ENCODE data around the gene C2CD4C. TPM values are rescaled to one million over a fixed set of nuclear protein-coding genes. Genes with fewer than 3 reads are reported as not detected.
"Not testable (repeated sequence)": the region's sequence is repeated elsewhere in the genome, so short reads cannot be mapped to it uniquely, and the experiment has no call there.

Gene C2CD4C
- total RNA-seq, 4 donors from 2014 or later, result 0.81 to 3.1 (median 2.1) TPM

DNA sequence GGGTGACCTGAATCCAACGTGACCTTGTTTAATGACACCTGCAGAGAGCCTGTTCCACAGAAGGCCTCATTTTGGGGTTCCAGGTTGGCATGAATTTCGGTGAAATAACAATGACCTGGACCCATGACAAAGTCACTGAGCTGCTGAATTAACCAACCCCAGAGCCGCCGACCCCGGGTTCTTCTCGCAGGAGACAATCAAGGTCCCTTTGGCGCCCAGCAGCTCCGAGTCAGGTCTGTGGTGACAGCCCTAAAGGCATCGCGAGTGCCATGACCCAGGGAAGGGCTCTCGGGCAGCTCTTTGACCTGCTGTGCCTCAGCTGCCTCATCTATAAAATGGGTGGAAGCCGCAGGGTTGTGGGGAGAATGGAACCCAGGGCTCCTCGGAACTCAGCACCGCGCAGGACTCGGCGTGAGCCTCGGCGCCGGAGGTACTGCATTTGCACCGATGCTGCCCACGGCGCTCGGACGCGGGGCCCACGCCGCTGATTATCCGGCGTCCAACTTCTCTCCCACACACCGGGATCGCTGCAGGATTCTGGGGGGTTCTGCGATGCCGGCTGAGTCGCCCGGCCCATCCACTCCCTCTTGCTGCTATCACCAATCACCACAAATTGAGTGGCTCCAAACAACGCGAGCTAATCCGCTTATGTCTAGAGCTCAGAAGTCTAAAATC lies 46.2 kb upstream of the C2CD4C start:
- WGBS, 2 donors, result 95 to 97% methylated on average over 39 of the region's 39 CpGs
- no peak for DNase-seq (ENCODE audit: low spot score in 2 of 2)
- intact Hi-C loops (cut with DNase I; ENCODE audit: low total_unique reads), result no loop called here
- TF ChIP-seq POLR2A (IDR thresholded peaks at IDR 0.05), result no peak
- TF ChIP-seq, protein P1, sequence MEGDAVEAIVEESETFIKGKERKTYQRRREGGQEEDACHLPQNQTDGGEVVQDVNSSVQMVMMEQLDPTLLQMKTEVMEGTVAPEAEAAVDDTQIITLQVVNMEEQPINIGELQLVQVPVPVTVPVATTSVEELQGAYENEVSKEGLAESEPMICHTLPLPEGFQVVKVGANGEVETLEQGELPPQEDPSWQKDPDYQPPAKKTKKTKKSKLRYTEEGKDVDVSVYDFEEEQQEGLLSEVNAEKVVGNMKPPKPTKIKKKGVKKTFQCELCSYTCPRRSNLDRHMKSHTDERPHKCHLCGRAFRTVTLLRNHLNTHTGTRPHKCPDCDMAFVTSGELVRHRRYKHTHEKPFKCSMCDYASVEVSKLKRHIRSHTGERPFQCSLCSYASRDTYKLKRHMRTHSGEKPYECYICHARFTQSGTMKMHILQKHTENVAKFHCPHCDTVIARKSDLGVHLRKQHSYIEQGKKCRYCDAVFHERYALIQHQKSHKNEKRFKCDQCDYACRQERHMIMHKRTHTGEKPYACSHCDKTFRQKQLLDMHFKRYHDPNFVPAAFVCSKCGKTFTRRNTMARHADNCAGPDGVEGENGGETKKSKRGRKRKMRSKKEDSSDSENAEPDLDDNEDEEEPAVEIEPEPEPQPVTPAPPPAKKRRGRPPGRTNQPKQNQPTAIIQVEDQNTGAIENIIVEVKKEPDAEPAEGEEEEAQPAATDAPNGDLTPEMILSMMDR (IDR thresholded peaks at IDR 0.05), result no peak
- no peak overlapping the region for H3K4me3 ChIP-seq (ENCODE audit: low read depth, poor library complexity, severe bottlenecking)

DNA sequence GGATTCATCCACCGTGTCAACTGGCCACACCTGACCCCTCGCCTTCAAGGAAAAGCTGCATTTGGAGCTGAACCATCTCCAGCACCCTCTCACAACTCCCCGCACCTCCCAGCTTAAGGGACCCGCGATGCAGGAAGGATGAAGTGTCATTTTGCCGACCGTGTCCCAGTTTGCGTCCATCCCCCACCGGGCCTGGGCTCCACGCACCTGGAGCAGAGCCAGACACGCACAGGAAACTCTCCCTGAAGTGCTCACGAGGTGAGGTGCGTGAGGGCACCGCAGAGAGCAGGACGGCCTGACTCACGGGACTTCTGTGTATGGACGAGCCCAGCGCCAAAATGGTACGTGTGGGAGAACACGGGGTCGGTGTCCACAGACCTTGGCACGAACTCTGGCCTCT lies 44.7 kb upstream of the C2CD4C start:
- H3K4me3 ChIP-seq (ENCODE audit: low read depth, poor library complexity, severe bottlenecking), result no peak overlapping the region
- DNase-seq (ENCODE audit: low spot score in 2 of 2), result no peak
- 93 to 95% methylated on average over 22 of the region's 22 CpGs for WGBS, 2 donors
- TF ChIP-seq POLR2A (IDR thresholded peaks at IDR 0.05), result no peak
- TF ChIP-seq, protein P1 (IDR thresholded peaks at IDR 0.05), result no peak
- intact Hi-C loops (cut with DNase I; ENCODE audit: low total_unique reads), result no loop called here

DNA sequence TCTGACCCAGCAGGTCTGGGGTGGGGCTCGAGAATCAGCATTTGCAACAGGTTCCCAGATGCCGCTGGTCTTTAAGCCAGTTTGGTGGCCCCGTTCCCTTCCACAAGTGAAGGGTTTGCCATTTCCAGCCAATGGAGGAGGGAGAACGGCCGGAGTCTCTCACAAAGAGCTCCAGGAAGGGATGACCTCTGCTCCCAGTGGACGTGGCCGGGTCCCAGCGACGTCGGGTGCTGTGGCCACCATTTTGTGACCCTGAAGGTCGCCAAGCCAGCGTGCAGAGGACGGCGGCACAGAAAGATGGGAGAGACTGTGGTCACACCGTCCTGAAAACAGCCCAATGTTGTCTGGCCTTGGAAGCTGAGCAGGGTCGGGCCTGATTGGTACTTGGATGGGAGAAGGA lies 43.9 kb upstream of the C2CD4C start:
- TF ChIP-seq, protein P1 (IDR thresholded peaks at IDR 0.05), result no peak
- TF ChIP-seq POLR2A (IDR thresholded peaks at IDR 0.05), result no peak
- intact Hi-C loops (cut with DNase I; ENCODE audit: low total_unique reads), result no loop called here
- DNase-seq (ENCODE audit: low spot score in 2 of 2), result no peak
- WGBS, 2 donors, result 91 to 95% methylated on average over 16 of the region's 16 CpGs
- H3K4me3 ChIP-seq (ENCODE audit: low read depth, poor library complexity, severe bottlenecking), result no peak overlapping the region

DNA sequence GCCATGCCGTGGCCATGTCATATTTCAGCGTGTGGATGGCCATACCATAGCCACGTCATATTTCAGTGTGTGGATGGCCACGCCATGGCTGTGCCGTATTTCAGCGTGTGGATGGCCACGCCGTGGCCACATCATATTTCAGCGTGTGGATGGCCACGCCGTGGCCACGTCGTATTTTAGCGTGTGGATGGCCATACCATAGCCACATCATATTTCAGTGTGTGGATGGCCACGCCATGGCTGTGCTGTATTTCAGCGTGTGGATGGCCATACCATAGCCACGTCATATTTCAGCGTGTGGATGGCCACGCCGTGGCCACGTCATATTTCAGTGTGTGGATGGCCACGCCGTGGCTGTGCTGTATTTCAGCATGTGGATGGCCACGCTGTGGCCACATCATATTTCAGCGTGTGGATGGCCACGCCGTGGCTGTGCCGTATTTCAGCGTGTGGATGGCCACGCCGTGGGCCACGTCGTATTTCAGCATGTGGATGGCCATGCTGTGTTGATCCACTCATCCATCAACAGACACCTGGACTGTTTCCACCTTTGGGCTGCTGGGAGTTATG lies 42.0 kb upstream of the C2CD4C start:
- DNase-seq (ENCODE audit: low spot score in 2 of 2); intact Hi-C loops (cut with DNase I; ENCODE audit: low total_unique reads); H3K4me3 ChIP-seq (ENCODE audit: low read depth, poor library complexity, severe bottlenecking): not testable (repeated sequence)
- WGBS, 2 donors, result 95% methylated on average over 33 of the region's 33 CpGs

DNA sequence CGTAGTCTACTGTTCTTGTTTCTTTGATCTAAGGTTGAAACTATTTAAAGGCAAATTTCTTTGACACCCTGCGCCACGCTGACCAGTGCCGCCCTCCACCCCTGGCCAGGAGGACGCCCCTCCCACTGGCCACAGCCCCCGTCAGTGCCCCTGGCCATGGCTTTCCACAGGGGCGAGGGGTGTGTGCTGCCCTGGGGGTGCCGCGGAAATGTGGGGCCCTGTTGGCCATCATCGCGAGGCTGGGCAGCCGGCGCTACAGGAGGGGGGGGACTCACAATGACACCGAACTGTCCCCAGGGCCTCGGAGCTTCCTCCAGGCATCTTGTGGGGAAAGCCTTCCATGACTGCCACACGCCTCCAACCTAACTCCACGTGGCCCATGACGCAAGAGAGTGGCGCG lies 41.0 kb upstream of the C2CD4C start:
- no peak overlapping the region for H3K4me3 ChIP-seq (ENCODE audit: low read depth, poor library complexity, severe bottlenecking)
- TF ChIP-seq POLR2A (IDR thresholded peaks at IDR 0.05), result no peak
- TF ChIP-seq, protein P1 (IDR thresholded peaks at IDR 0.05), result no peak
- DNase-seq (ENCODE audit: low spot score in 2 of 2), result no peak
- intact Hi-C loops (cut with DNase I; ENCODE audit: low total_unique reads), result no loop called here
- 91 to 92% methylated on average over 19 to 20 of the region's 20 CpGs for WGBS, 2 donors

DNA sequence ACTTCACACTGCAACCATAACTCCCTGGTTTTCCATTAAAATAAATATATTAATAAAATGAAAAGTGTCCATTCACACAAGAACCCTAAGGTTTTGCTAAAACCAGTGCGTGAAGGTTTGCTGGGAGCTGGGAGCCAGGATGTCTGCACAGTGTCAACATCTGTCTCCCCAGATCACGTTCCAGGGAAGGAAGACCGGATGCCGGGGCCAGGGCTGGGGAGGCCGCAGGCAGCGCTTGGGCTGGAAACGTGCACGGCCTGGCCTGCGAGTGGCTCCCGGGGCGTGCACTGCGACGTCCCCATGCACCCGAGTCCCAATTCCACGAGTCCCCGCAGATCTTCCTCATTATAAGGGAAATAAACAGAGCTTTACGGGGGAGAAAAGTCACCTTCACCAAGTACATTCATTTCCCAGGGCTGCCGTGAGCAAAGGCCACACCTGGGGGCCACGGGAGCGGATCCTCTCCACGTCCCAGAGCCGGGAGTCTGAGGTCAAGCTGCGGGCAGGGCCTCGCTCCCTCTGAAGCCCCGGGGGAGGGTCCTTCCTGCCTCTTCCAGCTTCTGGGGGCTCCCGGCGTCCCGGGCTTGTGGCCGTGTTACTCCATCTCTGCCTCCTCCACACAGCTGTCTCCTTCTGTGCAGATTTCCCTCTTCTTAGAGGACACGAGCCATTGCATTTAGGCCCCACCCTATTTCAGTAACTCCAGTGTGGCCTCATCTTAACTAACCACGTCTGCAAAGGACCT lies 39.0 kb upstream of the C2CD4C start:
- 61 to 68% methylated on average over 31 of the region's 31 CpGs for WGBS, 2 donors
- H3K4me3 ChIP-seq (ENCODE audit: low read depth, poor library complexity, severe bottlenecking), result no peak overlapping the region
- TF ChIP-seq, protein P1 (IDR thresholded peaks at IDR 0.05), result no peak
- no peak for TF ChIP-seq POLR2A (IDR thresholded peaks at IDR 0.05)
- DNase-seq (ENCODE audit: low spot score in 2 of 2), result no peak
- intact Hi-C loops (cut with DNase I; ENCODE audit: low total_unique reads), result no loop called here
